HFF-Myc (cell line): ENCODE measurements around the gene HNRNPL.
"Not testable (repeated sequence)": the region's sequence is repeated elsewhere in the genome, so short reads cannot be mapped to it uniquely, and the experiment has no call there.

ENCODE experiments used
- DNase-seq: peaks from one replicate; pipeline ENCODE4 v3.0.0-alpha.2; 2011; ENCODE audit warnings: low read depth; ENCODE audit errors: extremely low read depth
- H3K4me3 ChIP-seq: replicated peaks from 2 replicates; pipeline ENCODE4 v1.5.1; 2011; ENCODE audit warnings: low read depth, mild to moderate bottlenecking, control low read depth, low read length
- CTCF ChIP-seq: IDR thresholded peaks from 2 replicates; pipeline ENCODE4 v1.5.1; 2012; ENCODE audit warnings: mild to moderate bottlenecking, low read depth, low read length, control low read depth; ENCODE audit errors: missing control alignments

The HNRNPL gene

GRCh38 chr19:38812009-38812840 is 37.6 kb downstream of the HNRNPL start:
- no peak overlapping the region for H3K4me3 ChIP-seq
- no peak for TF ChIP-seq CTCF
- no peak for DNase-seq

GRCh38 chr19:38809592-38810252 is 40.1 kb downstream of the HNRNPL start:
- H3K4me3 ChIP-seq, result no peak overlapping the region
- no peak for TF ChIP-seq CTCF
- no peak for DNase-seq

- no peak for TF ChIP-seq CTCF
- H3K4me3 ChIP-seq, result no peak overlapping the region
- no peak for DNase-seq
These were observed 41.0 kb downstream of the HNRNPL start for GRCh38 chr19:38808741-38809140.

- H3K4me3 ChIP-seq, DNase-seq: not testable (repeated sequence)
These were observed 42.2 kb downstream of the HNRNPL start for GRCh38 chr19:38807374-38808098.

- DNase-seq, result no peak
- no peak overlapping the region for H3K4me3 ChIP-seq
- no peak for TF ChIP-seq CTCF
These were observed 43.4 kb downstream of the HNRNPL start for GRCh38 chr19:38806371-38806770.

GRCh38 chr19:38805180-38805579 is 44.6 kb downstream of the HNRNPL start:
- DNase-seq, result no peak
- no peak for TF ChIP-seq CTCF
- no peak overlapping the region for H3K4me3 ChIP-seq

- no peak for TF ChIP-seq CTCF
- H3K4me3 ChIP-seq, result no peak overlapping the region
- no peak for DNase-seq
These were observed 46.2 kb downstream of the HNRNPL start for GRCh38 chr19:38803543-38803942.
